Measurements from ENCODE around the gene TMEM125.

Gene TMEM125

GRCh38 chr1:43266881-43267280, 2.9 kb upstream of the TMEM125 start:
- Histone ChIP-seq H4K20me1 (ENCODE audit: insufficient read depth, low read length, poor library complexity, severe bottlenecking) (no peaks in the 10 kb centered on the region), H3F3A (ENCODE audit: low read depth) (no peaks in the 10 kb centered on the region), H2AFZ (ENCODE audit: low read length) (no peak overlapping the region)

DNA sequence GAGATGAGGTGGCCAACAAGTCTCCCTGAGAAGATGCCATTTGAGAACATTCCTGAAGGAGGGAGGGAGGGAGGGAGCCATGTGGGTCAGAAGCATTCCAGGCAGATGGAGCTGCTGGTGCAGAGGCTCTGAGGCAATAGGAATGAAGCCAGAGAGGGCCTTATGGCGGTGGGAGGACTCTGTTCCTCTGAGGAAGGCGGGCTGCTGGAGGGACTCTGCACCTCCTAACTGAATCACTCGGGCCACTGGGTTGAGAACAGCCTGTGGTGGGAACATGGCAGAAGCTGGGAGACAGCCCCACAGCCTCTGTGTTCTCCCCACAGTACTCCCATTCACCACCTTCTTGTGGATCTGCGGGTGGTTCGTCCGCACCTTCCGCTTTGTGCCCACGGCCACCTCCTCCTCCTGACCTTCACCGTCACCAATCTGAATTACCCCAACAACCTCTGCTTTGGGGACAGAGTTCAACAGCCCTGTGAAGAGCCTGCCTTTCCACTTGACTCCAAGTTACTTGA, 2.4 kb upstream of the TMEM125 start:
- H4K20me1 ChIP-seq (ENCODE audit: insufficient read depth, low read length, poor library complexity, severe bottlenecking): no peaks in the 10 kb centered on the region

More at GRCh38 chr1:43266881-43267280, 2.9 kb upstream of the TMEM125 start:
- no peak for TF ChIP-seq EZH2phosphoT487 (IDR thresholded peaks at IDR 0.05; ENCODE audit: borderline replicate concordance)
- Histone ChIP-seq H3K9me2 (replicated peaks; ENCODE audit: low read depth, low read length) (no peaks in the 10 kb centered on the region), H3K36me3 (ENCODE audit: insufficient read depth, low read length) (no peaks in the 10 kb centered on the region), H3K4me1 (ENCODE audit: insufficient read depth, low read length, poor library complexity, severe bottlenecking) (no peaks in the 10 kb centered on the region), H3K4me2 (ENCODE audit: low read depth, low read length, poor library complexity, severe bottlenecking) (no peak overlapping the region), H3K4me3 (ENCODE audit: low read length, poor library complexity, severe bottlenecking) (no peak overlapping the region), H3K9ac (ENCODE audit: low read depth, low read length, poor library complexity, severe bottlenecking) (no peak overlapping the region), H3K79me2 (ENCODE audit: insufficient read depth, low read length) (no peaks in the 10 kb centered on the region), H3K9me3 (ENCODE audit: insufficient read depth, low read depth, low read length) (no peaks in the 10 kb centered on the region), H3K27me3 (ENCODE audit: insufficient read depth, low read length, poor library complexity, severe bottlenecking) (peaks cover 57% of the 10 kb centered on the region)

GRCh38 chr1:43267818-43268425, 1.9 kb upstream of the TMEM125 start:
- no peak for TF ChIP-seq CTCF (conservative IDR thresholded peaks at IDR 0.05; ENCODE audit: low read length)
- no peak for TF ChIP-seq EZH2phosphoT487 (IDR thresholded peaks at IDR 0.05; ENCODE audit: borderline replicate concordance)
- peaks cover 59% of the 10 kb centered on the region for H3K27me3 ChIP-seq (ENCODE audit: insufficient read depth, low read length, poor library complexity, severe bottlenecking)
- no peak overlapping the region for H3K9ac ChIP-seq (ENCODE audit: low read depth, low read length, poor library complexity, severe bottlenecking)
- no peak overlapping the region for H3K4me3 ChIP-seq (ENCODE audit: low read length, poor library complexity, severe bottlenecking)
- no peak overlapping the region for H2AFZ ChIP-seq (ENCODE audit: low read length)
- H3K79me2 ChIP-seq (ENCODE audit: insufficient read depth, low read length): no peaks in the 10 kb centered on the region
- no peaks in the 10 kb centered on the region for H3K36me3 ChIP-seq (ENCODE audit: insufficient read depth, low read length)
- H3K4me1 ChIP-seq (ENCODE audit: insufficient read depth, low read length, poor library complexity, severe bottlenecking): no peaks in the 10 kb centered on the region
- no peaks in the 10 kb centered on the region for H3K9me2 ChIP-seq (replicated peaks; ENCODE audit: low read depth, low read length)
- no peaks in the 10 kb centered on the region for H3F3A ChIP-seq (ENCODE audit: low read depth)
- H3K4me2 ChIP-seq (ENCODE audit: low read depth, low read length, poor library complexity, severe bottlenecking): no peak overlapping the region
- no peaks in the 10 kb centered on the region for H3K9me3 ChIP-seq (ENCODE audit: insufficient read depth, low read depth, low read length)
- no peaks in the 10 kb centered on the region for H4K20me1 ChIP-seq (ENCODE audit: insufficient read depth, low read length, poor library complexity, severe bottlenecking)

More for the DNA sequence above, 2.4 kb upstream of the TMEM125 start:
- TF ChIP-seq CTCF (conservative IDR thresholded peaks at IDR 0.05; ENCODE audit: low read length) (no peak), EZH2phosphoT487 (IDR thresholded peaks at IDR 0.05; ENCODE audit: borderline replicate concordance) (no peak)
- Histone ChIP-seq H3K9me2 (replicated peaks; ENCODE audit: low read depth, low read length) (no peaks in the 10 kb centered on the region), H3K9me3 (ENCODE audit: insufficient read depth, low read depth, low read length) (no peaks in the 10 kb centered on the region), H3K27me3 (ENCODE audit: insufficient read depth, low read length, poor library complexity, severe bottlenecking) (peaks cover 58% of the 10 kb centered on the region), H3K79me2 (ENCODE audit: insufficient read depth, low read length) (no peaks in the 10 kb centered on the region), H3K9ac (ENCODE audit: low read depth, low read length, poor library complexity, severe bottlenecking) (no peak overlapping the region), H3K4me1 (ENCODE audit: insufficient read depth, low read length, poor library complexity, severe bottlenecking) (no peaks in the 10 kb centered on the region), H3K4me3 (ENCODE audit: low read length, poor library complexity, severe bottlenecking) (no peak overlapping the region), H3K36me3 (ENCODE audit: insufficient read depth, low read length) (no peaks in the 10 kb centered on the region), H2AFZ (ENCODE audit: low read length) (no peak overlapping the region), H3K4me2 (ENCODE audit: low read depth, low read length, poor library complexity, severe bottlenecking) (no peak overlapping the region), H3F3A (ENCODE audit: low read depth) (no peaks in the 10 kb centered on the region)
